Measurements from ENCODE around the gene GNGT2.
"Not testable (repeated sequence)": the region's sequence is repeated elsewhere in the genome, so short reads cannot be mapped to it uniquely, and the experiment has no call there.

DNA sequence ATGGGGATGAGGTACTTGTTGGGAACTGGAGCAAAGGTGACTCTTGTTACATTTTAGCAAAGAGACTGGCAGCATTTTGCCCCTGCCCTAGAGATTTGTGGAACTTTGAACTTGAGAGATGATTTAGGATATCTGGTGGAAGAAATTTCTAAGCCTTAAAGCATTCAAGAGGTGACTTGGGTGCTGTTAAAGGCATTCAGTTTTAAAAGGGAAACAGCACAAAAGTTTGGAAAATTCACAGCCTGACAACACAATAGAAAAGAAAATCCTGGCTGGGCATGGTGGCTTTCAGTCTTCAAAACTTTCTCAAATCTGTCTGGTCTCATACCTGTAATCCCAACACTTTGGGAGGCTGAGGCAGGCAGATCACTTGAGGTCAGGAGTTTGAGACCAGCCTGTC lies 25.9 kb downstream of the GNGT2 start:
- TF ChIP-seq EZH2 (IDR thresholded peaks at IDR 0.05; ENCODE audit: borderline replicate concordance); EZH2phosphoT487 (IDR thresholded peaks at IDR 0.05; ENCODE audit: low read depth, severe bottlenecking, unreplicated experiment): not testable (repeated sequence)
- TF ChIP-seq, protein P1, sequence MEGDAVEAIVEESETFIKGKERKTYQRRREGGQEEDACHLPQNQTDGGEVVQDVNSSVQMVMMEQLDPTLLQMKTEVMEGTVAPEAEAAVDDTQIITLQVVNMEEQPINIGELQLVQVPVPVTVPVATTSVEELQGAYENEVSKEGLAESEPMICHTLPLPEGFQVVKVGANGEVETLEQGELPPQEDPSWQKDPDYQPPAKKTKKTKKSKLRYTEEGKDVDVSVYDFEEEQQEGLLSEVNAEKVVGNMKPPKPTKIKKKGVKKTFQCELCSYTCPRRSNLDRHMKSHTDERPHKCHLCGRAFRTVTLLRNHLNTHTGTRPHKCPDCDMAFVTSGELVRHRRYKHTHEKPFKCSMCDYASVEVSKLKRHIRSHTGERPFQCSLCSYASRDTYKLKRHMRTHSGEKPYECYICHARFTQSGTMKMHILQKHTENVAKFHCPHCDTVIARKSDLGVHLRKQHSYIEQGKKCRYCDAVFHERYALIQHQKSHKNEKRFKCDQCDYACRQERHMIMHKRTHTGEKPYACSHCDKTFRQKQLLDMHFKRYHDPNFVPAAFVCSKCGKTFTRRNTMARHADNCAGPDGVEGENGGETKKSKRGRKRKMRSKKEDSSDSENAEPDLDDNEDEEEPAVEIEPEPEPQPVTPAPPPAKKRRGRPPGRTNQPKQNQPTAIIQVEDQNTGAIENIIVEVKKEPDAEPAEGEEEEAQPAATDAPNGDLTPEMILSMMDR (IDR thresholded peaks at IDR 0.05; ENCODE audit: poor library complexity), result not testable (repeated sequence)
